Spleen (tissue), 11 donors: ENCODE measurements around the gene MSX2. TPM values are rescaled to one million over a fixed set of nuclear protein-coding genes. Genes with fewer than 3 reads are reported as not detected.

Experiments
- DNase-seq: peaks from one replicate; pipeline ENCODE4 v3.0.0-alpha.2; 2020
- H3K27ac ChIP-seq, 8 donors: fragments of 200-600 bp; sonication (generic) in 7 of 8; 1 replicate in 4 of 8; 2 replicates in 4 of 8; pipeline versions ENCODE4 v1.5.0 to v1.8.0; 2016 to 2021; ENCODE audit warnings: inconsistent platforms in 4 of 8, mild to moderate bottlenecking in 4 of 8, moderate library complexity in 1 of 8
- H3K27me3 ChIP-seq, 7 donors: fragments of 200-600 bp; sonication (generic) in 6 of 7; replicated peaks in 1 of 7; 1 replicate in 4 of 7; 2 replicates in 3 of 7; pipeline versions ENCODE4 v1.5.0 to v1.8.0; 2016 to 2021; ENCODE audit warnings: inconsistent platforms in 3 of 7, mild to moderate bottlenecking in 1 of 7
- H3K36me3 ChIP-seq, 6 donors: fragments of 200-600 bp; sonication (generic) in 5 of 6; 1 replicate in 4 of 6; 2 replicates in 2 of 6; pipeline versions ENCODE4 v1.5.0 to v1.8.0; 2016 to 2021; ENCODE audit warnings: inconsistent platforms in 2 of 6
- H3K4me1 ChIP-seq, 6 donors: fragments of 200-600 bp; sonication (generic) in 5 of 6; 1 replicate in 3 of 6; 2 replicates in 3 of 6; pipeline versions ENCODE4 v1.5.0 to v1.8.0; 2016 to 2021; ENCODE audit warnings: inconsistent platforms in 3 of 6
- H3K4me3 ChIP-seq, 8 donors: fragments of 200-600 bp; sonication (generic) in 7 of 8; 1 replicate in 4 of 8; 2 replicates in 4 of 8; pipeline versions ENCODE4 v1.5.0 to v1.8.0; 2016 to 2021; ENCODE audit warnings: inconsistent platforms in 4 of 8, mild to moderate bottlenecking in 4 of 8, moderate library complexity in 2 of 8
- H3K9me3 ChIP-seq, 8 donors: fragments of 200-600 bp; sonication (generic) in 7 of 8; 1 replicate in 4 of 8; 2 replicates in 4 of 8; pipeline versions ENCODE4 v1.5.0 to v1.8.0; 2016 to 2021; ENCODE audit warnings: inconsistent platforms in 4 of 8
- POLR2A ChIP-seq, 3 donors: fragments of 450-650 bp; IDR thresholded peaks; one replicate each; pipeline ENCODE4 v1.5.1; 2017; ENCODE audit warnings: antibody characterized with exemption in 3 of 3, mild to moderate bottlenecking in 1 of 3
- POLR2AphosphoS5 ChIP-seq, 3 donors: sonication (generic); formaldehyde crosslinking; IDR thresholded peaks; one replicate each; pipeline ENCODE4 v1.5.1; 2017; ENCODE audit warnings: antibody characterized with exemption in 3 of 3
- WGBS, 5 donors: extraction: QIAGEN DNeasy Blood & Tissue Kit in 3 of 5; methylation state at CpG; one replicate each; pipeline versions ENCODE4 v1.1.5 to v1.1.7; 2013 to 2018; 5-methylcytosine and 5-hydroxymethylcytosine counted together
- intact Hi-C: fragments of 100-400 bp; cut with DNase I; formaldehyde crosslinking; loops from one replicate; pipeline ENCODE4 v1.15.0; 2023; ENCODE audit warnings: low total_unique reads
- polyA plus RNA-seq, 3 donors: library from polyadenylated mRNA; stranded (reverse); fragments of 200-250 nt; gene quantifications; one replicate each; pipeline ENCODE4 v1.2.1, GENCODE V29; 2013
- total RNA-seq, 7 donors: library from RNA; depleted of rRNA in 3 of 7; stranded (reverse); fragments of >200 nt in 3 of 7; fragmentation: NEBNext Ultra II Directional in 4 of 7; extraction: Animal tissue kit (Norgen Biotek cat#: 25700) in 4 of 7; gene quantifications; one replicate each; pipeline versions ENCODE4 v1.1.0 to v1.2.1, GENCODE V29; 2016 to 2021
- TF ChIP-seq, protein P1 (sequence below), 11 experiments: fragments of 200-600 bp in 7 of 11; fragments of 450-650 bp in 4 of 11; sonication (generic) in 4 of 11; IDR thresholded peaks in 8 of 11; conservative IDR thresholded peaks in 3 of 11; 1 replicate in 7 of 11; 2 replicates in 4 of 11; pipeline versions ENCODE4 v1.4.0 to v1.8.0; 2016 to 2021; ENCODE audit warnings: antibody characterized with exemption in 11 of 11, inconsistent platforms in 4 of 11, mild to moderate bottlenecking in 1 of 11
- donor health status: healthy with polysubstance abuse.
- donor health status: DM: no; HTN: no; CAD: no; lungs with moderate emphysema.
- donor health status: DM: no; HTN: no; CAD: no.
- donor health status: Bipolar disorder and iron deficiency.
- donor health status: healthy.
- donor health status: DM: no; HTN: no; CAD: no.
- donor health status: DM: yes; HTN: yes; CAD: no.

Gene MSX2
- total and polyA plus RNA-seq, 10 donors, result 0.11 to 3.2 (median 0.36) TPM

DNA sequence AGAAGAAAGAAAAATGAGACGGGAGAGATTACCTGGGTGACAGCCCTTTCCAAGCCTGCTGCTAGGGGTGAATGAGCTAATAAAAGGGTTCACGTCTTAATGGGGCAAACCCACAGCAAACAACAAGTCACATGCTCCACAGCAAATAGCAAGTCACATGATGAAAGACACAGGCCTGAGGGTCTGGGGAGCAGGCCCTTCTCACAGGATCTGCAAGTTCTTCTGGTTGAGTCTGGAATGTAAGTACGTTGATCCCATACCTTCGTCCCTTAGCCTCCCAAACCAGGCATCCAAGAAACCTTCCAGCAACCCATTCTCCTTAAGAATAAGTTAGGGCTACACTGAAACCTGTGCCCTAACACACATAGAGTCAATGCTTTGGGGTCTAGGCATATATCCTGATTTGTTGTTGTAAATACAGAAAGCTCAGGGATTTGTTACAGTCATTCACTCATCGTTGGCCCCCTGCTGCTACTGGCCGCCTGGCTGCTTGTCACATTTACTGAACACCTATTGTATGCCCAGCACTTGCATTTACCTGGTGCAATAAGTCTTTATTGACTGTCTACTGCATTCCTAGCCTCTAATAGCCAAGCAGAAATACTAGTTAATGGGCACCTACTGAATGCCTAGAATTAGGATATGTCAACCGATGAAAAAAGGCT is 43.3 kb upstream of the MSX2 start:
- intact Hi-C loops, result no loop called here
- 81 to 88% (median 87%) methylated on average over 7 of the region's 7 CpGs for WGBS, 5 donors
- no peak overlapping the region for H3K4me3 ChIP-seq
- DNase-seq, result no peak
- TF ChIP-seq, protein P1, sequence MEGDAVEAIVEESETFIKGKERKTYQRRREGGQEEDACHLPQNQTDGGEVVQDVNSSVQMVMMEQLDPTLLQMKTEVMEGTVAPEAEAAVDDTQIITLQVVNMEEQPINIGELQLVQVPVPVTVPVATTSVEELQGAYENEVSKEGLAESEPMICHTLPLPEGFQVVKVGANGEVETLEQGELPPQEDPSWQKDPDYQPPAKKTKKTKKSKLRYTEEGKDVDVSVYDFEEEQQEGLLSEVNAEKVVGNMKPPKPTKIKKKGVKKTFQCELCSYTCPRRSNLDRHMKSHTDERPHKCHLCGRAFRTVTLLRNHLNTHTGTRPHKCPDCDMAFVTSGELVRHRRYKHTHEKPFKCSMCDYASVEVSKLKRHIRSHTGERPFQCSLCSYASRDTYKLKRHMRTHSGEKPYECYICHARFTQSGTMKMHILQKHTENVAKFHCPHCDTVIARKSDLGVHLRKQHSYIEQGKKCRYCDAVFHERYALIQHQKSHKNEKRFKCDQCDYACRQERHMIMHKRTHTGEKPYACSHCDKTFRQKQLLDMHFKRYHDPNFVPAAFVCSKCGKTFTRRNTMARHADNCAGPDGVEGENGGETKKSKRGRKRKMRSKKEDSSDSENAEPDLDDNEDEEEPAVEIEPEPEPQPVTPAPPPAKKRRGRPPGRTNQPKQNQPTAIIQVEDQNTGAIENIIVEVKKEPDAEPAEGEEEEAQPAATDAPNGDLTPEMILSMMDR (IDR thresholded peaks at IDR 0.05 in 8 of 11, conservative IDR thresholded peaks at IDR 0.05 in 3 of 11), result no peak
- TF ChIP-seq POLR2AphosphoS5 (IDR thresholded peaks at IDR 0.05) (no peak), POLR2A (IDR thresholded peaks at IDR 0.05) (no peak)
- H3K4me1 ChIP-seq, result no peaks in the 10 kb centered on the region
- H3K27ac ChIP-seq, result no peak overlapping the region
- no peaks in the 10 kb centered on the region for H3K36me3 ChIP-seq
- H3K27me3 ChIP-seq, result peaks cover 0 to 4% (median 0%) of the 10 kb centered on the region in 7 donors
- peaks cover 0 to 13% (median 3%) of the 10 kb centered on the region in 8 donors for H3K9me3 ChIP-seq

DNA sequence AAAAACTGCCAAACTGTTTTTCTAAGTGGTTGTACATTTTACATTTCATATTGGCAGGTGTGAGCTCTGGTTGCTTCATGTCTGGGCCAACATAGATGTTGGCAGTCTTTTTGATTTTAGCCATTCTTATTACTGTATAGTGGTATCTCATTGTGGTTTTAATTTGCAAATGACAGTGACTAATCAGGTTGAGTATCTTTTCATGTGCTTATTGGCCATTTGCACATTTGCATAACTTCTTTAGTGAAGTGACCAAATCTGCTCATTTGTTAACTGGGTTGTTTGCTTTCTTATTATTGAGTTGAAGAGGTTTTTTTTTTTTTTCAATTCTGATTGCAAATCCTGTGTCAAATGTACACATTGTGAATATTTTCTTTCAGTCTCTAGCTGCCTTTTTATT is 36.9 kb upstream of the MSX2 start:
- Histone ChIP-seq H3K36me3 (no peaks in the 10 kb centered on the region), H3K27me3 (peaks cover 0 to 68% (median 44%) of the 10 kb centered on the region in 7 donors), H3K4me1 (peaks cover 0 to 12% (median 3%) of the 10 kb centered on the region in 6 donors), H3K9me3 (peaks cover 0 to 5% (median 0%) of the 10 kb centered on the region in 8 donors), H3K4me3 (no peak overlapping the region), H3K27ac (no peak overlapping the region)
- intact Hi-C loops, result no loop called here
- DNase-seq, result no peak
- no peak for TF ChIP-seq POLR2AphosphoS5 (IDR thresholded peaks at IDR 0.05)
- TF ChIP-seq, protein P1 (IDR thresholded peaks at IDR 0.05 in 8 of 11, conservative IDR thresholded peaks at IDR 0.05 in 3 of 11), result no peak
- TF ChIP-seq POLR2A (IDR thresholded peaks at IDR 0.05), result no peak

DNA sequence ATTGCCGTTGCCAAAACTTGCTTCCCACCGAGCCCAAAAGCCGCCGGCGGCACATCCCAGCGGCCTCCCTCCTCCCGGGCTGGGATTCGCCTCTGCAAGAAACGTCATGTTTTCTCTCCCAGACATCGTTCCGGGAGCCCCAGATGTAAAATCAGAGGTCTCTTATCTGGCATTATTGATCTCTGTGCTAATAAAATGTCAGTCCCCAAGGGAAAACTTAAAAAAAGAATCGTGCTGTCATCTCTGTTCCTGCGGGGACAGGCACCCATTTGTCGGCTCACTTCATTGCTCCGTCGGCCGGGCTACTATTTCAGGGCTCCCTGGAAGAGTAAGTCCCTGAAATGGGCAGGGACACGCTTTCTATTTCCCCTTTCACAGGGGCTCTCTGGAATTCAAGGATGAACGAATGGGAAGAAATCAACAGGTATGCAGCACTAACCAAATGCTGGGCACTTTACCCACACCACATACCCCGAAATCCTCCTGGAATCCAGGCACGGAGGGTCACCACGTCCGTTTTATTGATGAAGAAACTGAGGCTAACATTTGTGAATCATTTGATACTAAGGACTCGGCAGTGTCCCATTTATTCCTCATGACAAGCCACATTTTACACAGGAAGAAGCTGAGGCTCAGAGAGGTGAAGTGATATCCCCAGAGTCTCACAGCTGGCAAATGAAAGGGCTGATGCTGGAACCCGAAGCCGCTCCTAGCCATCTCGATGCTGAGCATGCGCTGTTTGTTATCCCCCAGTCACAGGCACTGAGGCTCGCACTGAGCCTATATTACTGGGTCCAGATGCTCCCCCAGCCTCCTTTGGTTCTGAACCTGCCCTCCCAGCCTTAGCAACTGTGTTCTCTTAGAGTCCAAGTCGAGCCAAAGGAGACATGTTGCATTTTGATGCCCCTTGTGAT is 35.7 kb upstream of the MSX2 start:
- H3K4me1 ChIP-seq, result peaks cover 0 to 19% (median 7%) of the 10 kb centered on the region in 6 donors
- no peak overlapping the region for H3K27ac ChIP-seq
- no peak for DNase-seq
- H3K9me3 ChIP-seq, result peaks cover 0 to 5% (median 0%) of the 10 kb centered on the region in 8 donors
- H3K36me3 ChIP-seq, result no peaks in the 10 kb centered on the region
- peaks cover 0 to 80% (median 55%) of the 10 kb centered on the region in 7 donors for H3K27me3 ChIP-seq
- WGBS, 5 donors, result 6 to 14% (median 8%) methylated on average over 30 of the region's 30 CpGs
- H3K4me3 ChIP-seq, result no peak overlapping the region
- no peak for TF ChIP-seq POLR2AphosphoS5 (IDR thresholded peaks at IDR 0.05)
- TF ChIP-seq POLR2A (IDR thresholded peaks at IDR 0.05), result no peak
- TF ChIP-seq, protein P1 (IDR thresholded peaks at IDR 0.05 in 8 of 11, conservative IDR thresholded peaks at IDR 0.05 in 3 of 11), result no peak
- intact Hi-C loops, result no loop called here

DNA sequence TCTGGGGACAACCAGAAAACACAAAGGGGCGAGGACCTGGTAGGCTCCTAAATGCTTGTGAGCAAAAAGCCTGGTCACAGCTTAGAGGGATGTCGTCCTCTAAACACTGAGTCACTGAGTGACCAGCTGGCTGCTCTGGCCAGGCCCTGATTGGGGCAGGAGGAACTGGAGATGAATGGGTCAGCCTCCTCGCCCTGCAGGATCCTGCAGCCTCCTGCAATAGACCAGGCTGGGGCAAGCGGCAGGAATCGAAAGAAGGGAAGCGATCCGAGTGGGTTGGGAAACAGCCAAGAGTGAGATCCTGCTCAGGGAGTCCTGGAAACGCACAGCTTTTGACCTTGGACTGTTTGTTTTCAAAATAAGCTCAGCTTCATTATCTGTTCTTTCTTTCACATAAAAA is 34.1 kb upstream of the MSX2 start:
- intact Hi-C loops, result no loop called here
- Histone ChIP-seq H3K4me1 (peaks cover 0 to 19% (median 7%) of the 10 kb centered on the region in 6 donors), H3K4me3 (no peak overlapping the region), H3K27me3 (peaks cover 0 to 95% (median 64%) of the 10 kb centered on the region in 7 donors), H3K9me3 (no peaks in the 10 kb centered on the region), H3K27ac (no peak overlapping the region), H3K36me3 (no peaks in the 10 kb centered on the region)
- 17 to 32% (median 26%) methylated on average over 8 of the region's 8 CpGs for WGBS, 5 donors
- TF ChIP-seq, protein P1 (IDR thresholded peaks at IDR 0.05 in 8 of 11, conservative IDR thresholded peaks at IDR 0.05 in 3 of 11), result no peak
- no peak for TF ChIP-seq POLR2A (IDR thresholded peaks at IDR 0.05)
- TF ChIP-seq POLR2AphosphoS5 (IDR thresholded peaks at IDR 0.05), result no peak
- no peak for DNase-seq
